Tibial nerve (tissue), 4 donors: ENCODE results near the gene MRPL2. TPM values are rescaled to one million over a fixed set of nuclear protein-coding genes. Genes with fewer than 3 reads are reported as not detected.

Source experiments
- DNase-seq, 2 donors: peaks; one replicate each; pipeline ENCODE4 v3.0.0-alpha.2; 2019; ENCODE audit warnings: low spot score in 2 of 2
- H3K27ac ChIP-seq, 4 donors: fragments of 200-600 bp; sonication (generic) in 3 of 4; one replicate each; pipeline ENCODE4 v1.5.1; 2017 to 2019; ENCODE audit warnings: mild to moderate bottlenecking in 1 of 4
- H3K27me3 ChIP-seq, 2 donors: fragments of 200-600 bp; sonication (generic) in 1 of 2; one replicate each; pipeline versions ENCODE4 v1.5.1 to v1.6.0; 2017 to 2019
- H3K36me3 ChIP-seq, 3 donors: fragments of 200-600 bp; sonication (generic); one replicate each; pipeline ENCODE4 v1.5.1; 2018 to 2019
- H3K4me1 ChIP-seq, 4 donors: fragments of 200-600 bp; sonication (generic) in 3 of 4; one replicate each; pipeline ENCODE4 v1.5.1; 2017 to 2019
- H3K4me3 ChIP-seq, 4 donors: fragments of 200-600 bp; sonication (generic) in 3 of 4; one replicate each; pipeline ENCODE4 v1.5.1; 2017 to 2019; ENCODE audit warnings: mild to moderate bottlenecking in 1 of 4, moderate library complexity in 1 of 4
- H3K9me3 ChIP-seq, 4 donors: fragments of 200-600 bp; sonication (generic) in 3 of 4; one replicate each; pipeline ENCODE4 v1.5.1; 2017 to 2019
- CTCF ChIP-seq, 5 experiments: fragments of 200-600 bp in 3 of 5; fragments of 450-650 bp in 2 of 5; sonication (generic) in 3 of 5; IDR thresholded peaks; one replicate each; pipeline ENCODE4 v1.5.1; 2016 to 2019; ENCODE audit warnings: antibody characterized with exemption in 5 of 5, mild to moderate bottlenecking in 3 of 5, moderate library complexity in 2 of 5
- EP300 ChIP-seq, 2 donors: sonication (generic); formaldehyde crosslinking; IDR thresholded peaks; one replicate each; pipeline ENCODE4 v1.6.1; 2017; ENCODE audit warnings: antibody characterized with exemption in 2 of 2, mild to moderate bottlenecking in 1 of 2
- POLR2A ChIP-seq, 2 donors: fragments of 450-650 bp; IDR thresholded peaks; one replicate each; pipeline ENCODE4 v1.6.1; 2017; ENCODE audit warnings: antibody characterized with exemption in 2 of 2, mild to moderate bottlenecking in 2 of 2, moderate library complexity in 2 of 2
- WGBS, 2 donors: methylation state at CpG; one replicate each; pipeline ENCODE4 v1.1.5; 2018; 5-methylcytosine and 5-hydroxymethylcytosine counted together
- total RNA-seq, 4 donors: library from RNA; depleted of rRNA; stranded (reverse); fragments of >200 nt; gene quantifications; one replicate each; pipeline ENCODE4 v1.1.0, GENCODE V29; 2016

MRPL2 gene
- total RNA-seq, 4 donors from 2014 or later = 8.4 to 17.3 (median 11.6) TPM

GRCh38 chr6:43026365-43026764, 32.9 kb downstream of the MRPL2 start:
- H3K4me1 ChIP-seq = peaks cover 0 to 25% (median 7%) of the 10 kb centered on the region in 4 donors
- no peaks in the 10 kb centered on the region for H3K27me3 ChIP-seq
- H3K4me3 ChIP-seq = no peak overlapping the region
- TF ChIP-seq CTCF (IDR thresholded peaks at IDR 0.05) (no peak), POLR2A (IDR thresholded peaks at IDR 0.05) (no peak), EP300 (IDR thresholded peaks at IDR 0.05) (no peak)
- 88 to 95% methylated on average over 5 of the region's 5 CpGs for WGBS, 2 donors
- H3K9me3 ChIP-seq = no peaks in the 10 kb centered on the region
- peaks cover 9 to 67% (median 35%) of the 10 kb centered on the region in 3 donors for H3K36me3 ChIP-seq
- no peak overlapping the region for H3K27ac ChIP-seq
- DNase-seq = no peak

GRCh38 chr6:43024436-43024835, 34.8 kb downstream of the MRPL2 start:
- H3K36me3 ChIP-seq = peaks cover 9 to 63% (median 34%) of the 10 kb centered on the region in 3 donors
- TF ChIP-seq EP300 (IDR thresholded peaks at IDR 0.05) = no peak
- no peak for TF ChIP-seq POLR2A (IDR thresholded peaks at IDR 0.05)
- no peak for TF ChIP-seq CTCF (IDR thresholded peaks at IDR 0.05)
- no peaks in the 10 kb centered on the region for H3K27me3 ChIP-seq
- H3K4me3 ChIP-seq = no peak overlapping the region
- H3K4me1 ChIP-seq = peaks cover 0 to 38% (median 14%) of the 10 kb centered on the region in 4 donors
- no peak for DNase-seq
- no peak overlapping the region for H3K27ac ChIP-seq
- WGBS, 2 donors = 91 to 97% methylated on average over 2 of the region's 2 CpGs
- H3K9me3 ChIP-seq = no peaks in the 10 kb centered on the region

- H3K27me3 ChIP-seq = no peaks in the 10 kb centered on the region
- H3K4me3 ChIP-seq = peak within 1 kb of the TSS; percentile 84 to 93 (median 87)
- DNase-seq = peak; percentile 42 to 68
- TF ChIP-seq EP300 (IDR thresholded peaks at IDR 0.05) (peak in 1 of 2 donors; percentile 66), CTCF (IDR thresholded peaks at IDR 0.05) (no peak), POLR2A (IDR thresholded peaks at IDR 0.05) (peak in 1 of 2 donors; percentile 39)
- no peaks in the 10 kb centered on the region for H3K9me3 ChIP-seq
- peak within 1 kb of the TSS; percentile 67 to 92 (median 86) for H3K27ac ChIP-seq
- 0 to 1% methylated on average over 15 to 27 of the region's 56 CpGs for WGBS, 2 donors
- H3K36me3 ChIP-seq = peaks cover 4 to 60% (median 16%) of the 10 kb centered on the region in 3 donors
- H3K4me1 ChIP-seq = peaks cover 0 to 54% (median 17%) of the 10 kb centered on the region in 4 donors
Measured at GRCh38 chr6:43021270-43022047, 37.8 kb downstream of the MRPL2 start, which contains the start of gene RRP36. Gene RRP36, plus strand, starts transcription at chr6:43021623. Its CDS starts 32 bp downstream, at chr6:43021655.

GRCh38 chr6:43020847-43021246, 38.4 kb downstream of the MRPL2 start:
- Histone ChIP-seq H3K27me3 (no peaks in the 10 kb centered on the region), H3K9me3 (no peaks in the 10 kb centered on the region), H3K4me3 (peak overlapping the region; percentile 84 to 93 (median 87)), H3K4me1 (peaks cover 0 to 60% (median 20%) of the 10 kb centered on the region in 4 donors), H3K27ac (peak overlapping the region; percentile 67 to 92 (median 86)), H3K36me3 (peaks cover 4 to 53% (median 10%) of the 10 kb centered on the region in 3 donors)
- TF ChIP-seq POLR2A (IDR thresholded peaks at IDR 0.05) = no peak
- no peak for TF ChIP-seq EP300 (IDR thresholded peaks at IDR 0.05)
- TF ChIP-seq CTCF (IDR thresholded peaks at IDR 0.05) = no peak
- DNase-seq = no peak
- 47 to 58% methylated on average over 5 of the region's 5 CpGs for WGBS, 2 donors
